ENCODE measurements around the gene TMEM225.
A peak's percentile ranks its signal among the peaks of the same experiment; 100 is the strongest.
"Not testable (repeated sequence)": the region's sequence is repeated elsewhere in the genome, so short reads cannot be mapped to it uniquely, and the experiment has no call there.

TMEM225 gene

GRCh38 chr11:123885570-123885969 is at the start of gene TMEM225:
TMEM225 (minus strand) TSS chr11:123885670; CDS start chr11:123885425, 245 bp downstream.
- no peak for DNase-seq

- no peak for DNase-seq
Measured at GRCh38 chr11:123924027-123924426, 38.6 kb upstream of the TMEM225 start.

- DNase-seq, result no peak
Measured at GRCh38 chr11:123920943-123921342, 35.5 kb upstream of the TMEM225 start.

- DNase-seq, result no peak
Measured at GRCh38 chr11:123905826-123906225, 20.4 kb upstream of the TMEM225 start.

- DNase-seq, result no peak
Measured at GRCh38 chr11:123904932-123905331, 19.5 kb upstream of the TMEM225 start.

- DNase-seq, result no peak
Measured at GRCh38 chr11:123903932-123904331, 18.5 kb upstream of the TMEM225 start.

GRCh38 chr11:123901867-123902266 is 16.4 kb upstream of the TMEM225 start, which contains the start of gene OR8D4:
OR8D4 (plus strand) TSS chr11:123902167; CDS start chr11:123906432, 4,265 bp downstream.
- DNase-seq, result no peak

GRCh38 chr11:123899792-123900191 is 14.3 kb upstream of the TMEM225 start:
- no peak for DNase-seq

GRCh38 chr11:123892031-123892430 is 6.6 kb upstream of the TMEM225 start:
- DNase-seq, result no peak

- DNase-seq, result no peak
Measured at GRCh38 chr11:123880912-123881311, 4.6 kb downstream of the TMEM225 start.

GRCh38 chr11:123867795-123868194 is 17.7 kb downstream of the TMEM225 start:
- not testable (repeated sequence) for DNase-seq

- not testable (repeated sequence) for DNase-seq
Measured at GRCh38 chr11:123865293-123865692, 20.2 kb downstream of the TMEM225 start.

GRCh38 chr11:123859731-123860130 is 25.7 kb downstream of the TMEM225 start:
- no peak for DNase-seq

GRCh38 chr11:123856444-123856843 is 29.0 kb downstream of the TMEM225 start:
- DNase-seq, result no peak

- no peak for DNase-seq
Measured at GRCh38 chr11:123853038-123853437, 32.4 kb downstream of the TMEM225 start.

- DNase-seq, result no peak
Measured at GRCh38 chr11:123852321-123852720, 33.1 kb downstream of the TMEM225 start.

GRCh38 chr11:123851110-123851509 is 34.4 kb downstream of the TMEM225 start:
- no peak for DNase-seq

- DNase-seq, result no peak
Measured at GRCh38 chr11:123841174-123841573, 44.3 kb downstream of the TMEM225 start.

- no peak for DNase-seq
Measured at GRCh38 chr11:123839131-123839530, 46.3 kb downstream of the TMEM225 start.

GRCh38 chr11:123838659-123839058 is 46.8 kb downstream of the TMEM225 start:
- DNase-seq, result no peak

GRCh38 chr11:123838199-123838598 is 47.3 kb downstream of the TMEM225 start:
- DNase-seq, result no peak

- peak; percentile 26 for DNase-seq
Measured at GRCh38 chr11:123833095-123833494, 52.4 kb downstream of the TMEM225 start.

Measured in NCI-H226 (cell line).